ENCODE results near the gene COX7A2.
A peak's percentile ranks its signal among the peaks of the same experiment; 100 is the strongest.

Gene COX7A2

DNA sequence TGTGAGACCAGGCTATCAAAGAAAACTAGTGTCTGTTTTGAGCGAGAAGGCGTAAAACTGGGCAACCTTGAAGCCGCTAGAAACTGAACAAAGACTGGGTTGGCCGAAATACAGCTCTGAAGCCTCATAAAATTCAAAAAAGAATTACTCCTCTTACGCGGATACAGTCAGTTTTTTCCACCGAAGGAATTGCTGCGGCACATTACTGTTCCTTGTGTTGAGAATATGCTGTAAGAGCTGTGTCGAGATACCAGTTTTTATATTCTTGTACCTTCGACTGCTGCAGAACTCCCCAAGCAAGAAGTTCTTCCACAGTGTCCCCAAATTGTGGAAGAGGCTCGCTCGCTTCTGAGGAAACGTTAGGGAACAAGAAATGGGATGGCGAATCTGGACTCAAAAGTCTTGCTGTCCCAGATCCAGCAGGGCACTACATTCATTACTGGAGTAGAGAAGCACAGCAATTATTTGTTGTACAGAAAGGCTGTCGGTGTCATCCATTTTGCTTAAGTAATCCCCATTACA lies 523 bp upstream of the COX7A2 start:
- H3K27me3 ChIP-seq (ENCODE audit: insufficient read depth, low read length) = 0 out of 2 replicates have a peak, but pooled peaks cover 3% of the 10 kb centered on the region
- H3K9me3 ChIP-seq (ENCODE audit: low read length) = no peaks in the 10 kb centered on the region
- no peaks in the 10 kb centered on the region for H3K9me2 ChIP-seq (ENCODE audit: low read depth, low read length)
- H4K20me1 ChIP-seq (ENCODE audit: insufficient read depth, low read length) = no peaks in the 10 kb centered on the region
- peaks cover 17% of the 10 kb centered on the region for H3K4me1 ChIP-seq (ENCODE audit: insufficient read depth, low read length, severe bottlenecking)
- H3F3A ChIP-seq (ENCODE audit: insufficient read depth, low read length) = peaks cover 5% of the 10 kb centered on the region; the same call in 1 of the 2 replicates
- H3K27ac ChIP-seq (ENCODE audit: low read depth, low read length, poor library complexity, severe bottlenecking) = peak overlapping the region; percentile 66
- peak overlapping the region; percentile 85 for H3K4me2 ChIP-seq (ENCODE audit: low read length)
- peaks cover 22% of the 10 kb centered on the region for H3K36me3 ChIP-seq (ENCODE audit: insufficient read depth, low read length)
- H2AFZ ChIP-seq (ENCODE audit: low read length) = peak overlapping the region; percentile 99
- H3K9ac ChIP-seq (ENCODE audit: low read length) = peak overlapping the region; percentile 65
- no peak for TF ChIP-seq EZH2 (IDR thresholded peaks at IDR 0.05; ENCODE audit: borderline replicate concordance, low read length)
- TF ChIP-seq, protein P1, sequence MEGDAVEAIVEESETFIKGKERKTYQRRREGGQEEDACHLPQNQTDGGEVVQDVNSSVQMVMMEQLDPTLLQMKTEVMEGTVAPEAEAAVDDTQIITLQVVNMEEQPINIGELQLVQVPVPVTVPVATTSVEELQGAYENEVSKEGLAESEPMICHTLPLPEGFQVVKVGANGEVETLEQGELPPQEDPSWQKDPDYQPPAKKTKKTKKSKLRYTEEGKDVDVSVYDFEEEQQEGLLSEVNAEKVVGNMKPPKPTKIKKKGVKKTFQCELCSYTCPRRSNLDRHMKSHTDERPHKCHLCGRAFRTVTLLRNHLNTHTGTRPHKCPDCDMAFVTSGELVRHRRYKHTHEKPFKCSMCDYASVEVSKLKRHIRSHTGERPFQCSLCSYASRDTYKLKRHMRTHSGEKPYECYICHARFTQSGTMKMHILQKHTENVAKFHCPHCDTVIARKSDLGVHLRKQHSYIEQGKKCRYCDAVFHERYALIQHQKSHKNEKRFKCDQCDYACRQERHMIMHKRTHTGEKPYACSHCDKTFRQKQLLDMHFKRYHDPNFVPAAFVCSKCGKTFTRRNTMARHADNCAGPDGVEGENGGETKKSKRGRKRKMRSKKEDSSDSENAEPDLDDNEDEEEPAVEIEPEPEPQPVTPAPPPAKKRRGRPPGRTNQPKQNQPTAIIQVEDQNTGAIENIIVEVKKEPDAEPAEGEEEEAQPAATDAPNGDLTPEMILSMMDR (IDR thresholded peaks at IDR 0.05; ENCODE audit: low read length) = no peak
- peaks cover 23% of the 10 kb centered on the region for H3K79me2 ChIP-seq (ENCODE audit: insufficient read depth, low read length)
- H3K4me3 ChIP-seq (ENCODE audit: low read depth, low read length, poor library complexity, severe bottlenecking) = peak overlapping the region; percentile 87

DNA sequence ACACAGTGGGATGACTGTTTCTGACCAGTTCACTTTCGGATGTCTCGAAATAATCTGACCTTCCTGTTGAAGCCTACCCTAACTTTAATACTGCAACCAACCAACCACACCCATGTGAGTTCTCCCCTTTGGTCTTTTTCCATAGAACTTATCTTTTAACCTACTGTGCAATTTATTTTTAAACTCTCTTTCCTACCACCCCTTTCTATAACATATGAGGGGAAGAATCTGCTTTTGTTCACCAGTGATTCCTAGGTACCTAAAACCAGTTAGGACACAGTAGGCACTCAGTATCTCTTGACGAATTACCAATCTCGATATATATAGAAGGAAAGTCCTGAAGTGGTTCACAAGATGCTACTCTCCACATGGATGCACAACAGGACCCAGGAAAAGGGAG lies 7.0 kb downstream of the COX7A2 start:
- H2AFZ ChIP-seq (ENCODE audit: low read length) = no peak overlapping the region
- peaks cover 2% of the 10 kb centered on the region for H3K4me1 ChIP-seq (ENCODE audit: insufficient read depth, low read length, severe bottlenecking)
- H3K9ac ChIP-seq (ENCODE audit: low read length) = no peak overlapping the region
- H3K36me3 ChIP-seq (ENCODE audit: insufficient read depth, low read length) = peaks cover 42% of the 10 kb centered on the region
- H4K20me1 ChIP-seq (ENCODE audit: insufficient read depth, low read length) = no peaks in the 10 kb centered on the region
- peaks cover 6% of the 10 kb centered on the region for H3K79me2 ChIP-seq (ENCODE audit: insufficient read depth, low read length)
- H3F3A ChIP-seq (ENCODE audit: insufficient read depth, low read length) = no peaks in the 10 kb centered on the region
- no peaks in the 10 kb centered on the region for H3K9me2 ChIP-seq (ENCODE audit: low read depth, low read length)
- no peaks in the 10 kb centered on the region for H3K27me3 ChIP-seq (ENCODE audit: insufficient read depth, low read length)
- H3K4me2 ChIP-seq (ENCODE audit: low read length) = no peak overlapping the region
- no peak overlapping the region for H3K27ac ChIP-seq (ENCODE audit: low read depth, low read length, poor library complexity, severe bottlenecking)
- no peaks in the 10 kb centered on the region for H3K9me3 ChIP-seq (ENCODE audit: low read length)
- TF ChIP-seq, protein P1 (IDR thresholded peaks at IDR 0.05; ENCODE audit: low read length) = no peak
- no peak for TF ChIP-seq EZH2 (IDR thresholded peaks at IDR 0.05; ENCODE audit: borderline replicate concordance, low read length)
- H3K4me3 ChIP-seq (ENCODE audit: low read depth, low read length, poor library complexity, severe bottlenecking) = no peak overlapping the region

DNA sequence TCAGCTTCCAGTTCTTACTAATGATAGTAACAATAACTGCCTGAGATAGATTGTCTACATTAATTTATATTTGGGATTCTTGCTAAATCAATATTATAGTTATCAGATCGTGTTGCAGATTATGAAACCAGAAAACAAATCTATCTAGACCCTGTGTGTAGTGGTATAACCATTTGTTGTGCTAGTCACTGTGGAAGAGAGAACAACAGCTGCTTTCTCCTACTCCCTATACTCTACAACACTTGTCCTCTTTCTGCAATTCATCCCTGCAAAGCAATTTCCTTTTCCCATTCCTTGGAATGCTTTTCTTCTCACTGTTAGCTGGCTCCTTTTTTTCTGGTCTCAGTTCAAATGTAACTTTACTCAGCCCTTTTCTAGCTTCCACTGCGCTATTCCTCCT lies 8.3 kb downstream of the COX7A2 start:
- Histone ChIP-seq H3K4me3 (ENCODE audit: low read depth, low read length, poor library complexity, severe bottlenecking) (no peak overlapping the region), H3K27me3 (ENCODE audit: insufficient read depth, low read length) (no peaks in the 10 kb centered on the region), H3F3A (ENCODE audit: insufficient read depth, low read length) (no peaks in the 10 kb centered on the region), H3K36me3 (ENCODE audit: insufficient read depth, low read length) (peaks cover 32% of the 10 kb centered on the region), H3K9me2 (ENCODE audit: low read depth, low read length) (no peaks in the 10 kb centered on the region), H3K9ac (ENCODE audit: low read length) (no peak overlapping the region), H2AFZ (ENCODE audit: low read length) (no peak overlapping the region), H3K4me2 (ENCODE audit: low read length) (no peak overlapping the region), H4K20me1 (ENCODE audit: insufficient read depth, low read length) (no peaks in the 10 kb centered on the region), H3K4me1 (ENCODE audit: insufficient read depth, low read length, severe bottlenecking) (no peaks in the 10 kb centered on the region), H3K27ac (ENCODE audit: low read depth, low read length, poor library complexity, severe bottlenecking) (no peak overlapping the region), H3K9me3 (ENCODE audit: low read length) (no peaks in the 10 kb centered on the region), H3K79me2 (ENCODE audit: insufficient read depth, low read length) (no peaks in the 10 kb centered on the region; the same call in 1 of the 2 replicates)
- TF ChIP-seq EZH2 (IDR thresholded peaks at IDR 0.05; ENCODE audit: borderline replicate concordance, low read length) = no peak
- TF ChIP-seq, protein P1 (IDR thresholded peaks at IDR 0.05; ENCODE audit: low read length) = no peak
